Omental fat pad (tissue), 4 donors: Measurements from ENCODE around the gene IFT122. TPM values are rescaled to one million over a fixed set of nuclear protein-coding genes. Genes with fewer than 3 reads are reported as not detected.

Experiments used
- ATAC-seq: fragments of 150-250 bp; one replicate; pipeline ENCODE4 v1.9.1; 2016; ENCODE audit warnings: mild to moderate bottlenecking, moderate library complexity; ENCODE audit not compliant: low FRiP score
- DNase-seq: peaks from one replicate; pipeline ENCODE4 v3.0.0-alpha.2; 2019; ENCODE audit warnings: low spot score
- total RNA-seq, 4 donors: library from RNA; depleted of rRNA; stranded (reverse); fragments of >200 nt; gene quantifications; one replicate each; pipeline ENCODE4 v1.1.0, GENCODE V29; 2016
- TF ChIP-seq, protein P1 (sequence below), 3 donors: fragments of 450-650 bp; IDR thresholded peaks; one replicate each; pipeline ENCODE4 v1.5.1; 2016 to 2017; ENCODE audit warnings: antibody characterized with exemption in 3 of 3, mild to moderate bottlenecking in 3 of 3, moderate library complexity in 2 of 3

The IFT122 gene
- total RNA-seq, 4 donors from 2014 or later = 19.6 to 62.9 (median 28.2) TPM

DNA sequence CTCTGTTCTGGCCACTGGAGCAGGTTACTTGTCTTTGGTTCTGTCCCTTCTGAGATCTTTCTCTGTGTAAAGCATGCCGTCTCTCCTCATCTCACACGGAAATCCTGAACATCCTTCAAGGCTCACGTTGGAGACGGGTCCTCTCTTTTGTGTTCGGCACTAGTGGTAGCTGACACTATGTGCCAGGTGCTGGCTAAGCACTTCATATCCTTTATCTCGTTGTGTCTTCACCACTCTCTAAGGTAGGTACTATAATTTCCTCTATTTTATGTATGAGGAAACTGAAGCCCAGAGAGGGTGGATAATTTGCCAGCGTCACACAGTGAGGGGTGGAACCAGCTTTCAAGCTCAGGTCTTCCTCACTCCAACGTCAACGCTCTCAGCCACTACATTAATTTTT, 1.2 kb downstream of the IFT122 start:
- ATAC-seq = no peak
- no peak for DNase-seq
- TF ChIP-seq, protein P1, sequence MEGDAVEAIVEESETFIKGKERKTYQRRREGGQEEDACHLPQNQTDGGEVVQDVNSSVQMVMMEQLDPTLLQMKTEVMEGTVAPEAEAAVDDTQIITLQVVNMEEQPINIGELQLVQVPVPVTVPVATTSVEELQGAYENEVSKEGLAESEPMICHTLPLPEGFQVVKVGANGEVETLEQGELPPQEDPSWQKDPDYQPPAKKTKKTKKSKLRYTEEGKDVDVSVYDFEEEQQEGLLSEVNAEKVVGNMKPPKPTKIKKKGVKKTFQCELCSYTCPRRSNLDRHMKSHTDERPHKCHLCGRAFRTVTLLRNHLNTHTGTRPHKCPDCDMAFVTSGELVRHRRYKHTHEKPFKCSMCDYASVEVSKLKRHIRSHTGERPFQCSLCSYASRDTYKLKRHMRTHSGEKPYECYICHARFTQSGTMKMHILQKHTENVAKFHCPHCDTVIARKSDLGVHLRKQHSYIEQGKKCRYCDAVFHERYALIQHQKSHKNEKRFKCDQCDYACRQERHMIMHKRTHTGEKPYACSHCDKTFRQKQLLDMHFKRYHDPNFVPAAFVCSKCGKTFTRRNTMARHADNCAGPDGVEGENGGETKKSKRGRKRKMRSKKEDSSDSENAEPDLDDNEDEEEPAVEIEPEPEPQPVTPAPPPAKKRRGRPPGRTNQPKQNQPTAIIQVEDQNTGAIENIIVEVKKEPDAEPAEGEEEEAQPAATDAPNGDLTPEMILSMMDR (IDR thresholded peaks at IDR 0.05) = no peak

DNA sequence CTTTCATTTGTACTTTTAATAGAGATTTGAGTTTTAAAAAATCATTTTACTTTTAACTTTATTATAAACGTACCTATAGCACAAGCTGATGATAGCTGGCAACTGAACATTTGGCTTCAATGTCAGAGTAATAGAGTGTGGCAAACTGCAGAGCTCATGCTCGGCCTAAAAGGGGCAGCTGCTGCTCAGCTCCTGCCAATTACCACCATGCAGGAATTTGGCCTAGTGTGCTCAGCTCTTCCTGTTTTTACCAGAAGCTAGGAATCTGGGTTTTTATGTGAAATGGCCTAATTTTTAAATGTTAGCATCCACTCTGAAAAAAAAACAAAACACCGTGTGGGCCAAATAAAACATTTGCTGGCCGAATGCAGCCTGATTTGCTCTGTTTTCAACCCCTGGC, 1.8 kb downstream of the IFT122 start:
- DNase-seq = no peak
- TF ChIP-seq, protein P1 (IDR thresholded peaks at IDR 0.05) = no peak
- no peak for ATAC-seq

DNA sequence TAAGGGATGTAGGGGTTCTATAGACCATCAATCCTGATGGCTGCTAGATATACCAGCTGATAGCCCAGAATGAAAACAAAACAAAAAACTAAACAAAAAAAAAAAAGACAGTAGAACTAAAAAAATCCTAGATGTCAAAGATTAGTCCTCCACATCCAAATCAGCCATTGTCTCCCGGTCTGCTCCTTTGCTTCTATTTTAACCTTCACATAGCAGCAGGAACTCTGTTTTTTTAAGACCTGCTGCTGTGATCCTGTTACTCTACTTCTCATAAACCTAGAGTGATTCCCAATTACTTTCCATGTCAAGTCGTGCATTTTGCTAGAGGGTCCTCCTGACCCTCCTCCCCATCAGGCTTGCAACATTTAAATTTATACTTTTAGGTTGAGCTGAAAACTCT, 2.5 kb downstream of the IFT122 start:
- ATAC-seq (no peak), DNase-seq (no peak)
- TF ChIP-seq, protein P1 (IDR thresholded peaks at IDR 0.05) = no peak

DNA sequence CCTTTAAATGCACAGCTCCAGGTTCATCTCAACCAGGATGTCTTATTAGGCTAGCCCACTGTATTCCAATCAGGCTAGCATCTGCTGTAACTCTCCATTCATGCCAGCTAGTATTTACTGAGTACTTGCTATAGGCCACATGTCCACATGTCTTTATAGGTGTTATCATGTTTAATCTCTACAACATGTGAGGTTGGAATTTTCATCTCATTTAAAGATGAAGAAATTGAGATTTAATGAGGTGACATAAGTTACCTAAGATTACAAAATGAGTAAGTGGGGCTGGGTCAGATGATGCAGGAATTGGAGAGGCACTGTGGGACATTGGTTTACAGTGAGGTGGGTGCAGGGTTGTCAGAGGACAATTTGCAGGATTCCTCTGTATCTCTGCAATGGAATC, 2.9 kb downstream of the IFT122 start:
- ATAC-seq (no peak), DNase-seq (no peak)
- TF ChIP-seq, protein P1 (IDR thresholded peaks at IDR 0.05) = no peak

DNA sequence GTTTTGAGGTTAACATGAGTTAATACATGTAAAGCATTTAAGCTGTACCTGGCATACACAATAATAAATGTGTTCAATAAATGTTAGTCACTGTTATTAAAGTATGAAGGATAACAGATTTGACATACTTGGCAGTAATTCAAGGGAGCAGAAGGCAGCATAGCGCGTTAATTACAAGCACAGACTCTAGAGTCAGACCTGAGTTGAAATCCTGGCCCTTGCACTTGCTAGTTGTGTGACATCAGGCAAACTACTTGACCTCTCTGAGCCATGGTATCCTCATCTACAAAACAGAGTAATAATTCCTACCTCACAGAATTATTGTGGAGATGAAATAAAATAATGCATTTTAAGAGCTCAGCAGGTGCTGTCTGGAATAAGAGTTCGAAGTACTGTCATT, 5.4 kb downstream of the IFT122 start:
- TF ChIP-seq, protein P1 (IDR thresholded peaks at IDR 0.05) = no peak
- ATAC-seq = no peak
- DNase-seq = no peak

DNA sequence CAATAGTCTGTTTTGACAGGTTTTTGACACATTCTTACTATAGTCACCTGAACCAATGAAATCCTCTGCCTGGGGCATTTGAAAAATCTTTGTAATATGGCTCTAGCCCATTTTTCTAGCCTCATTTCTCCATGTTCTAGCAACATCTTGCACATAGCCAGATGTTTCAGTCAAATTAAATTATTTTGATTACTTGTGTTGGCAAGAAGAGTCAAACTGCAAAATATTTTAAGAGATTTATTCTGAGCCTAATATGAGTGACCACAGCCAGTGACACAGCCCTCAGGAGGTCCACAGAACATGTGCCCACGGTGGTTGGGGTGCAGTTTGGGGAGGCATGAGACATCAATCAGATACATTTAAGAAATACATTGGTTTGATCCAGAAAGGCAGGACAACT, 6.9 kb downstream of the IFT122 start:
- DNase-seq (no peak), ATAC-seq (no peak)
- TF ChIP-seq, protein P1 (IDR thresholded peaks at IDR 0.05) = no peak

DNA sequence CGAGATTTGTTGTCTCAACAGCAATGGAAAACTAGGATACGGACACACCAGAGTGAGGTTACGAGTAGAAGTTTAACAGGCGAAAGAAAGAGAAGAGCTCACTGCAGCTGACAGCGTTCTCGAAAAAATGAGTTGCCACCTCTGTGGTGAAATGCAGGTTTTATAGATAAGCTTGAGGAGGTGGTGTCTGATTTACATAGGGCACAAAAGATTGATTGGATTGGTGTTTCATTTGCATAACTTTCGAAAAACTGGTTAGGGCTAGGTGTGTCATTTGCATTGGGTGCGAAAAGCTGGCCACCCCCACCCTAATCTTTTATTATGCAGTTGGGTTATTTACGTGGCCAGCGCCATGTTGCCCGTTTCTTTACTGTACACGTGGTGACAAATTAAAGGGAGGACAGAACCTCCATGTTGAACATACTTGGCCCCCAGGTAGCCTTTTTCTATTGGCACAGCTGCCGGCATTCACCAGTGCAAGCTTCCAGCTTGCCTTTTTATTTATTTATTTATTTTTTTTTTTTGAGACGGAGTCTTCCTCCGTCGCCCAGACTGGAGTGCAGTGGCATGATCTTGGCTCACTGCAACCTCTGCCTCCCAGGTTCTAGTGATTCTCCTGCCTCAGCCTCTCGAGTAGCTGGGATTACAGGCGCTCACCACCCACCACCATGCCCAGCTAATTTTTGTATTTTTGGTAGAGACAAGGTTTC, 8.3 kb downstream of the IFT122 start:
- ATAC-seq (no peak), DNase-seq (no peak)
- TF ChIP-seq, protein P1 (IDR thresholded peaks at IDR 0.05) = no peak
